Stimulated activated CD8-positive, alpha-beta memory T cell treated with anti-CD3 and anti-CD28 coated beads, Interleukin-2, amount 100 ng/mL, for 48 hours (primary cell): ENCODE measurements around the gene SMYD5.

ENCODE experiments used
- DNase-seq, 2 donors: peaks; one replicate each; pipeline ENCODE4 v3.0.0-alpha.2; 2020; ENCODE audit warnings: low read depth in 2 of 2

Gene SMYD5

GRCh38 chr2:73238976-73239375 lies 24.9 kb downstream of the SMYD5 start:
- DNase-seq, result no peak

GRCh38 chr2:73239776-73240175 lies 25.7 kb downstream of the SMYD5 start:
- no peak for DNase-seq

GRCh38 chr2:73243884-73244570 lies 30.0 kb downstream of the SMYD5 start:
- no peak for DNase-seq

DNA sequence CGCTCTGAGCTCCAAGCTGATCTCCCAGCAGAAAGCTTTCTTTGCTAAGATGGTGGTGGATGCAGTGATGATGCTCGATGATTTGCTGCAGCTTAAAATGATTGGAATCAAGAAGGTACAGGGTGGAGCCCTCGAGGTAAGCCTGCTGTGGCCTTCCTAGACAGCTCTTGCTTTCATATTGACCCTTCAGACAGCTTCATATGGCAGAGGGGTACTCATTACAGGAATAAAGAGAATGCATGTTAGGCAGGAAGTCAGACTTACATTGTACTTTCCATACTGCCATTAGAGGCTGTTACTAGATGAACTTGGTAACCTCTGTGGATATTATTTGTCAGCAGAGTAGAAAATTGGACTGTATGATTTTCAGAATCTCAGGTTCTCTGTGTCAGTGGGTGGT lies 30.5 kb downstream of the SMYD5 start:
- DNase-seq, result no peak

- no peak for DNase-seq
Observed at GRCh38 chr2:73246850-73247249, 32.8 kb downstream of the SMYD5 start.

DNA sequence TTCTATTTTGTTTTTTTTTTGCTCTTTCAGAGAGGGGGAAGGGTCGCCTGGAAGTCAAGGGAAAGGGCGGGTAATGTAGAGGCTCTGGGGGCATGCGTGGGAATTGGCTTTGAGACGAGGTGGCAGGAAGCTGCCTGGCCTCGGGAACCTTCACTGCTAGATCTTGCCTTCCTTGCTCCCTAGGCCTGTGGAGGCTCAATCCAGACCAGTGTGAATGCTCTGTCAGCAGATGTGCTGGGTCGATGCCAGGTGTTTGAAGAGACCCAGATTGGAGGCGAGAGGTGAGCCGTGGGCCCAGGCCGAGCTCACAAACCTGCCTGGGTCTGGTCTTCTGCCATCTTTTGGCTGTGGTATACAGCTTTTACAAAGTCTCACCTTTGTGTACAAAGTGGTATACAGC lies 35.6 kb downstream of the SMYD5 start:
- no peak for DNase-seq

- no peak for DNase-seq
Observed at GRCh38 chr2:73250872-73251846, 37.1 kb downstream of the SMYD5 start.

GRCh38 chr2:73252238-73253027 lies 38.4 kb downstream of the SMYD5 start:
- no peak for DNase-seq

- DNase-seq, result no peak
Observed at GRCh38 chr2:73253400-73253799, 39.4 kb downstream of the SMYD5 start.

GRCh38 chr2:73253901-73254300 lies 39.9 kb downstream of the SMYD5 start:
- no peak for DNase-seq

GRCh38 chr2:73254343-73255006 lies 40.4 kb downstream of the SMYD5 start:
- DNase-seq, result no peak

- DNase-seq, result no peak
Observed at GRCh38 chr2:73255007-73255644, 41.1 kb downstream of the SMYD5 start.

GRCh38 chr2:73255907-73256617 lies 42.0 kb downstream of the SMYD5 start:
- no peak for DNase-seq

DNA sequence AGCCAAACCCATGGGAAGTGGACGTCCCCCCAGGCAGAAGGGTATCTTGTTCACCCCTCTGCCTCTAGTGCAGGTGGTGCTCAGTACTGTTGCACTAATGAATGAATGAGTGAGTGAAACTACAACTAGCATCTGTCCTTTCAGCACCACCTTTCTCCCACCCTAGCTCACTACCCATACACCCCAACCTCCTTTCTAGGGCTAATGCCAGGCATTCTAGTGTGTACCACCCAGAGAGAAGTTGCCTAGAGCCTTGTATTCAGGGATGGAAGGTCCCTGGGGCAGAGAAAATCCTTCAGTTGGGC lies 42.5 kb downstream of the SMYD5 start:
- DNase-seq, result no peak

- DNase-seq, result no peak
Observed at GRCh38 chr2:73257021-73257420, 43.0 kb downstream of the SMYD5 start.

DNA sequence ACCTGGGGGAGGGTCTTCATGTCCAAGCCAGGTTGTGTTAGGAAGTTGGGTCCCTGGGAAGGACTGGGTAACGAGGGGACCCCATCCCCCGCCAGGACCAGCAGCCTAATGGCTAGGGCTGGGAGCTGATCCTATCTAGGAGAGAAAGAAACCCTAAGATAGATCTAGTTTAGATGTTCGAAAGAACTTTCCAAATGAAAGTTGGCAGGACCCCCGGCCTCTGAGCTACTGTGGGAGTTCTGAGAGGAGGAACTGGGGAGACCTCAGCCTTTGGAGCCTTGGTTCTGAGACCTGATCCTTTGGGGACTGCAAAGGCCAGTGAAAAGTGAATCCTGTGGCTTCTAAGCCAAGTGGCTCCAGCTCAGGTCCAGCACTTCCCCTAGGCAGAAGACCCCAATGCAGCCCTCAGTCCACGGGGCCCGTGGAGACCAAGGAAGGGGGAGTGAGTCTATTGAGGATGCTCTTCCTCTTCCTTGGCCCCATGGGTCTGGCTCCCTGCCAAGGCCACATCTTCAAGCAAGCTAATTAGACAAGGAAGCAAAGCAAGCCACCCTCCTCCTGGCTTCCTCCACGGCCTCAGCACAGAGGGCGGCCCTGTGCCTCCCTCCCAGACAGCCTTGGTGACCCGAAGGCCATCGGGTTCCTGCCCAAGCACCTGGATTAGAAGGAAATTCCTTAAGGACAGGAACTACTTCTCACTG lies 43.5 kb downstream of the SMYD5 start:
- no peak for DNase-seq

GRCh38 chr2:73258186-73258912 lies 44.3 kb downstream of the SMYD5 start:
- no peak for DNase-seq

- no peak for DNase-seq
Observed at GRCh38 chr2:73258913-73259215, 44.8 kb downstream of the SMYD5 start.

GRCh38 chr2:73259276-73259675 lies 45.2 kb downstream of the SMYD5 start:
- no peak for DNase-seq
